ENCODE results near the gene MCHR1. TPM values are rescaled to one million over a fixed set of nuclear protein-coding genes. Genes with fewer than 3 reads are reported as not detected.

Gene MCHR1
- total RNA-seq, 4 donors from 2014 or later = not detected

- H3K9me3 ChIP-seq = no peaks in the 10 kb centered on the region
- DNase-seq = no peak
- H3K4me1 ChIP-seq = peaks cover 0 to 5% (median 1%) of the 10 kb centered on the region in 4 donors
- no peaks in the 10 kb centered on the region for H3K27me3 ChIP-seq
- no peak for TF ChIP-seq POLR2A (IDR thresholded peaks at IDR 0.05)
- TF ChIP-seq CTCF (IDR thresholded peaks at IDR 0.05) = no peak
- H3K4me3 ChIP-seq = no peak overlapping the region
- no peaks in the 10 kb centered on the region for H3K36me3 ChIP-seq
- H3K27ac ChIP-seq = peak overlapping the region in 1 of 4 donors; percentile 10
These were observed 14.0 kb upstream of the MCHR1 start for GRCh38 chr22:40665312-40665711.

GRCh38 chr22:40666151-40666848 lies 13.0 kb upstream of the MCHR1 start:
- Histone ChIP-seq H3K4me3 (no peak overlapping the region), H3K36me3 (no peaks in the 10 kb centered on the region), H3K4me1 (peaks cover 0 to 5% (median 0%) of the 10 kb centered on the region in 4 donors), H3K9me3 (no peaks in the 10 kb centered on the region), H3K27ac (no peak overlapping the region), H3K27me3 (no peaks in the 10 kb centered on the region)
- no peak for DNase-seq
- no peak for TF ChIP-seq CTCF (IDR thresholded peaks at IDR 0.05)
- no peak for TF ChIP-seq POLR2A (IDR thresholded peaks at IDR 0.05)

GRCh38 chr22:40668611-40669411 lies 10.5 kb upstream of the MCHR1 start:
- no peak for DNase-seq
- Histone ChIP-seq H3K4me3 (no peak overlapping the region), H3K36me3 (no peaks in the 10 kb centered on the region), H3K4me1 (peaks cover 0 to 5% (median 0%) of the 10 kb centered on the region in 4 donors), H3K27me3 (no peaks in the 10 kb centered on the region), H3K9me3 (no peaks in the 10 kb centered on the region), H3K27ac (peak overlapping the region in 2 of 4 donors; percentile 19 to 49)
- TF ChIP-seq POLR2A (IDR thresholded peaks at IDR 0.05) = no peak
- no peak for TF ChIP-seq CTCF (IDR thresholded peaks at IDR 0.05)

- peaks cover 0 to 5% (median 0%) of the 10 kb centered on the region in 4 donors for H3K4me1 ChIP-seq
- H3K36me3 ChIP-seq = no peaks in the 10 kb centered on the region
- no peak for DNase-seq
- no peaks in the 10 kb centered on the region for H3K27me3 ChIP-seq
- TF ChIP-seq CTCF (IDR thresholded peaks at IDR 0.05) = no peak
- no peak for TF ChIP-seq POLR2A (IDR thresholded peaks at IDR 0.05)
- no peaks in the 10 kb centered on the region for H3K9me3 ChIP-seq
- no peak overlapping the region for H3K4me3 ChIP-seq
- H3K27ac ChIP-seq = no peak overlapping the region
These were observed 9.2 kb upstream of the MCHR1 start for GRCh38 chr22:40670058-40670457.

GRCh38 chr22:40671369-40671768 lies 7.9 kb upstream of the MCHR1 start:
- H3K4me3 ChIP-seq = no peak overlapping the region
- no peak for DNase-seq
- no peaks in the 10 kb centered on the region for H3K36me3 ChIP-seq
- TF ChIP-seq CTCF (IDR thresholded peaks at IDR 0.05) (no peak), POLR2A (IDR thresholded peaks at IDR 0.05) (no peak)
- H3K4me1 ChIP-seq = peaks cover 0 to 5% (median 0%) of the 10 kb centered on the region in 4 donors
- no peak overlapping the region for H3K27ac ChIP-seq
- H3K9me3 ChIP-seq = no peaks in the 10 kb centered on the region
- no peaks in the 10 kb centered on the region for H3K27me3 ChIP-seq

Data from Peyer's patch (tissue), 4 donors.